CD4-positive, alpha-beta T cell treated with Interleukin-15 for 4 hours (primary cell): ENCODE data around the gene CYP2E1.
"Not testable (repeated sequence)": the region's sequence is repeated elsewhere in the genome, so short reads cannot be mapped to it uniquely, and the experiment has no call there.

Experiments used
- DNase-seq: peaks from one replicate; pipeline ENCODE4 v3.0.0-alpha.2; 2020; ENCODE audit warnings: low spot score

Gene CYP2E1

DNA sequence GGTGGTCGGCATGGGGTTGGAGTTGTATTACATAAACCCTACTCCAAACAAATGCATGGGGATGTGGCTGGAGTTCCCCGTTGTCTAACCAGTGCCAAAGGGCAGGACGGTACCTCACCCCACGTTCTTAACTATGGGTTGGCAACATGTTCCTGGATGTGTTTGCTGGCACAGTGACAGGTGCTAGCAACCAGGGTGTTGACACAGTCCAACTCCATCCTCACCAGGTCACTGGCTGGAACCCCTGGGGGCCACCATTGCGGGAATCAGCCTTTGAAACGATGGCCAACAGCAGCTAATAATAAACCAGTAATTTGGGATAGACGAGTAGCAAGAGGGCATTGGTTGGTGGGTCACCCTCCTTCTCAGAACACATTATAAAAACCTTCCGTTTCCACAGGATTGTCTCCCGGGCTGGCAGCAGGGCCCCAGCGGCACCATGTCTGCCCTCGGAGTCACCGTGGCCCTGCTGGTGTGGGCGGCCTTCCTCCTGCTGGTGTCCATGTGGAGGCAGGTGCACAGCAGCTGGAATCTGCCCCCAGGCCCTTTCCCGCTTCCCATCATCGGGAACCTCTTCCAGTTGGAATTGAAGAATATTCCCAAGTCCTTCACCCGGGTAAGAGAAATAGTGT, at the start of gene CYP2E1:
CYP2E1 (plus strand) TSS at position 407 of the 632 bp plus-strand sequence; CDS start at position 440, 33 bp downstream.
- DNase-seq: no peak

DNA sequence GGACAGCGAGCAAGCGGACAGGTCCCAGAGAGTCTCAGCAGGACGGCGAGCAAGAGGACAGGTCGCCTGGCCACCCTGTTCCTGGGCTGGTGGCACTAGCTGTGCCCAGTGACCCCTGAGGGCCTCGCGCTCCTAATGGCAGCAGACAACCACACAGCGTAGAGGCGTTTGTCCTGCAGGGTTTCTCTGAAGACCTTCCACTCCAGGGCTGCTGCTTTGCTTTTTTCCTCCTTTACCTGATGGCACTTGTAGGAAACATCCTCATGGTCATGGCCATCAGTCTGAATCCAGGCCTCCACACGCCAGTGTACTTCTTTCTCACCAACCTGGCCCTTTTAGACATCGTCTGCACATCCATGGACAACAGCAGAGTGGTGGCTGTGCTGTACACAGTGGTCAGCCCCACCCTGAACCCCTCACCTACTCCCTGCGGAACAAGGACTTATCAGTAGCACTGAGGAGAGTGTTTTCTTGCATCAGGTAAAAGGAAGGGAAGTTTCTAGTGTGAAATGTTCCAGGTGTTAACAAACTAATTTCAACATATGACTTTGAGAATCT, 46.0 kb upstream of the CYP2E1 start:
- DNase-seq: no peak

DNA sequence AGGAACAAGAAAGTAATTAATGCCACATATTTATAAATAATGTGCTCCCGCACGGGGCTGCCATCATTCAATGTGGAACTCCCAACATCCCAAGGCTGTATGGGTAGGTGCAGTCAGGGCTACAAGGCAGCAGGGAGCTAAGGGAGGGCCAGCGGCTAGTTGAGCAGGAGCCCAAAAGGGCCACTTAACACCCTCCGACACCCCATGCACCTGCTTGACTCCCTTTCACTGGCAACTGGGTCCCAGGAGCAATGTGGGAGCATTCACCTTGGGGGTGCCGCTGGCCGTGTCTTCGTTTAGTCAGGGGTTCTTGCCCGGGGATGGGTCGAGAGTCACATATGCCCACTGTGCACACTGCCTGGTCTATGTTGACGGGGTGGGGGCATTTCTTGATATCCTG, 45.5 kb upstream of the CYP2E1 start:
- DNase-seq: no peak

DNA sequence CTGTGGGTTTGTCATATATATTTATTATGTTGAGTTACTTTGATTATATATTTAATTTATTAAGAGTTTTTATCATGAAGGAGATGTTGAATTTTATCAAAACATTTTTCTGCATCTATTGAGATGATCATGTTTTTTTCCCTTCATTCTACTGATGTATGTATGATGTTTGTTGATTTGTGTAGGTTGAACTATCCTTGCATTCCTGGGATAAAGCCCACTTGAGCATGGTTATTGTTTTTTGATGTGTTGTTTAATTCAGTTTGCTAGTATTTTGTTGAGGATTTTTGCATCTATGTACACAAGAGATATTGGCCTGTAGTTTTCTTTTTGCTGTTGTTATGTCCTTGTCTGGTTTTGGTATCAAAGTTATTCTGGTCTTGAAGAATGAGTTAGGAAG, 42.3 kb upstream of the CYP2E1 start:
- DNase-seq: no peak

DNA sequence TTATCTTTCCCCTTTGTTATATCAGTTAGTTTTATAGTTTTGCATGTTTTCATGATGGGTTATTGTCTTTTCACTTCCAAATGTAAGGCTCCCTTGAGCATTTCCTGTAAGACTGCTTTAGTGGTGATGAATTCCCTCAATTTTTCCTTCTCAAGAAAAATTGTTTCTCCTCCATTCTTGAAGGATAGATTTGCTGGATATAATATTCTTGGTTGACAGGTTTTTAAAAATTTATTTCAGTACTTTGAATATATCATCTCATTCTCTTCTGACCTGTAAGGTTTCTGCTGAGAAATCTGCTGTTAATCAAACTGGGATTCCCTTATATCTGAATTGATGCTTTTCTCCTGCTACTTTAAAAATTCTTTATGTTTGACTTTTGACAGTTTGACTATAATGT, 40.1 kb upstream of the CYP2E1 start:
- no peak for DNase-seq

DNA sequence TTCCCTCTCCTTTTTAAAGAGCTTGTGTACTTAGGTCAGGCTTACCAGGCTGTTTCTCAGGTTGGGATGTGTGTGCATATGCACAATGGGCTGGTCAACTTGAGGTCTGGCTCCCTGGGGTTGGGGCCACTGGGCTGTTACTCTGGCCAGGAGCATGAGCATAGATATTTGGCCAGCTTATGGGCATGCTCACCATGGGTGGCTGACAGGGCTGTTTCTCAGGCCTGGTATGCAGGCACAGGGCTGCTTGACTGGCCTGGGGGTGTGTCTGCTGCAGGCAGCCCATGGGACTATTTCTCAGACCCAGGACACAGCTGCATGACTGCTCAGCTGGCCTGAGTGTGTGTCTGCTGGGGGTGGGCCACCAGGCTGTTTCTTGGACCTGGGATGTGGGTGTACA, 38.8 kb upstream of the CYP2E1 start:
- DNase-seq: no peak

DNA sequence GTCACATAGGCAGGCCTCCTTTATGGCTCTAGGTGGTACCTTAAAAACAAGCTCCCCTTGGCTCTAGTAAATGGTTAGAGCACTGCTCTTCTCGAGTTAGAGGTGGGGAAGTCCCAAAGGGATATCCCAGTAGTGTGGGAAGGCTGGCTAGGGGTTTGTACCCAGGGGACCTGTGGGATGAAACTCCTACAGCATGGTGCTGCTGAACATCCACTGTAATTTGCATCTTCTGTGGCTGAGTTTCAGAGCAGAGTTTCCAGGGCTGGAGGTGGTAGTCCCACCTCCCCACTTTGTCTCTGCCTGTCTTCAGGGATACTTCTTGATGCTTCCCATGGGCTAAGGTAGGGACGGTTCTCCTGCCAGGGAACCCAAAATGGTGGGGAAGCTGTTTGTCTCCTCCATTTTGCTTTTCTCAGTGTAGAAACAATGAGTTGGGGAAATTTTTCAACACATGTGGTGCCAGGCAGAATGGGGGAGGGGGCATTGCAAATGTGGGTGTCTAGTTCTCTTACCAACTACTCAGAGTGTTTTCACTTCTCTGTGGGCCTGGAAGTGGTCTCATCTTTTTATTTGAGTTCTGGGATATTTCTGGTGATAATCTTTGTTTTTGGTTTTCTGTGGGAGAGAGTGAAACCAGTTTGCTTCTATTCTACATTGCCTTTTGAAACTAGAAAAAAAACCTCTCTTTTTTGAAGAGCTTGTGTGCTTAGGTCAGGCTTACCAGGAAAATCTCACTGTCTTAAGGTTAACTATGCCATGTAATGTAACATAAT, 37.2 kb upstream of the CYP2E1 start:
- no peak for DNase-seq

DNA sequence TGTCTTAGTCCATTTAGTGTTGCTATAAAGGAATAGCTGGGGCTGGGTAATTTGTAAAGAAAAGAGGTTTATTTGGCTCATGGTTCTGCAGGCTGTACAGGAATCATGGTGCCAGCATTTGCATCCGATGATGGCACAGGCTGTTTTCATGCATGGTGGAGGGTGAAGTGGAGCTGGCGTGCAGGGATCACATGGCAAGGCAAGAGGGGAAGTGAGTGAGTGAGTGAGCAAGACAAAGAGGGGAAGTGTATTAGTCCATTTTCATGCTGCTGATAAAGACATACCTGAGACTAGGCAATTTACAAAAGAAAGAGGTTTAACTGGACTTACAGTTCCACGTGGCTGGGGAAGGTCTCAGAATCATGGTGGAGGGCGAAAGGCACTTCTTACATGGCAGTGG, 33.6 kb upstream of the CYP2E1 start:
- DNase-seq: not testable (repeated sequence)

DNA sequence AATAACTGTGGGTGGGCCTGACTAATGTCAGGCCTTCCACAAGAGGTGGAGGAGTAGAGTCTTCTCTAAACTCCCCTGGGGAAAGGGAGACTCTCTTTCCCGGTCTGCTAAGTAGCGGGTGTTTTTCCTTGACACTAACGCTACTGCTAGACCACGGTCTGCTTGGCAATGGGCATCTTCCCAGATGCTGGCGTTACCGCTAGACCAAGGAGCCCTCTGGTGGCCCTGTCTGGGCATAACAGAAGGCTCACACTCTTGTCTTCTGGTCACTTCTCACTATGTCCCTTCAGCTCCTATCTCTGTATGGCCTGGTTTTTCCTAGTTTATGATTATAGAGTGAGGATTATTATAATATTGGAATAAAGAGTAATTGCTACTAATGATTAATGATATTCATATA, 29.8 kb upstream of the CYP2E1 start:
- not testable (repeated sequence) for DNase-seq

DNA sequence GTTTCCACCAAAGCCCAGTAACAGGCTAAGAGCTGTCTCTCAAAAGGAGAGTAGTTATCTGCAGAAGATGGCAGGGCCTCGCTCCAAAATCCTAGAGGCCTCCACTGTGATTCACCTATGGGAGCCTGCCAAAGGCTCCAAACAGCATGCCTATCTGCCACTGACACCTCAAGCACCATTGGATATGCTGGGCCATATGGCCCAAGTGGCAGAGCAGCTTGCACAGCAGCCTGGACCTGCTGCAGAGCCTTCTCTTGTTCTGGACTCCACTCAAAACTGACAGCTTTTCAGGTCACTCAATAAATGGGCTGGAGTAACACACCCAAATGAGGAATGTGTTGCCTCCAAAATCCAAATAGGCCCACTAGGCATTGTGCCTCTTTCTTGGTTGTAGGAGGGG, 28.0 kb upstream of the CYP2E1 start:
- DNase-seq: not testable (repeated sequence)

DNA sequence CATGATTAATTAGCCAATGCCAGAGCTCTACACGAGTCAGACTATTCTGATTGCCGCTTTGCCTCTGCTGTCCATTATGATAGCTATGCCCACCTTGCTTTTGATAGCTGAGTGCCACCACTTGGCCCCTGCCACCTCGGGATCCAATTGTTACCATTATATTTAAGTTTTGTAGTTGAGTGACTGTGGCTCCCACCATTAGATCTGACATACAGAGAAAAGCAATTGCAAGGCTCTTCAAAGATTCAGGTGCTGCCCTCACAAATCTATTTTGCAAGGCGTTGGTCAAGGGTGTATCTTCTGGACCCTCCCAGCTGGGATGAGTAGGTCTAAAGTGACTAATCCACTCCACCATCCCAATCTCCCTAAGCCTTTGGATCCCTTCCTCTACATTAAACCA, 26.3 kb upstream of the CYP2E1 start:
- not testable (repeated sequence) for DNase-seq

DNA sequence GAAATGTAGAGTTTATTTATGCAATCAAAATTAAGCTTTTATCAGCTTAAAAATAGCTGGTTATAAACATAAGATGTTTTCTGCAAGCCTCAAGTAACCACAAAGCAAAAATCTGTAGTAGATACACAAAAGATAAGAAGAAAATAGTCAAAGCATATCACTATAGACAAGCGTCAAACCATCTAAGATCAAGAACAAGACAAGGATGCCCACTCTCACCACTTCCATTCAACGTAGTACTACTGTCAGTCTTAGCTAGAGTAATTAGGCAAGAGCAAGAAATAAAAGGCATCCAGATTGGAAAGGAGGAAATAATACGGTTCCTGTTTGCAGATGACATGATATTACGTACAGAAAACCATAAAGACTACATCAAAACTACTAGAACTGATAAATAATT, 17.5 kb upstream of the CYP2E1 start:
- no peak for DNase-seq

DNA sequence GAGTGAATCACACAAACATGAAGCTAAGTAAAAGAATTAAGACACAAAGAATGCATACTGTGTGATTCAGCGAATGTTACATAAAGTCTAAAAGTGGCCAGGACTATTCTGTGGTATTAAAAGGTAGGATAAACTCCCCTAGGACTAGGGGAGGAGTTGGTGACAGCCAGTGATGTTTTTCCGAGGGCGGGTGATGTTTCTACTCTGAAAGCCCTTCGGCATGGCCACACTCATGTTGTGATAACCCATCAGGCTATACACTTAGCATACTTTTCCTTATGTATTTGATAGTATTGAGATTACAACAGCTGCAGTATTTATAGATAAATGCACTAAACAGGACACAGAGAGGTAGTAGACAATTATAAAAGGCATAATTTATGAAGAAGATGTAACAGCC, 15.8 kb upstream of the CYP2E1 start:
- no peak for DNase-seq

DNA sequence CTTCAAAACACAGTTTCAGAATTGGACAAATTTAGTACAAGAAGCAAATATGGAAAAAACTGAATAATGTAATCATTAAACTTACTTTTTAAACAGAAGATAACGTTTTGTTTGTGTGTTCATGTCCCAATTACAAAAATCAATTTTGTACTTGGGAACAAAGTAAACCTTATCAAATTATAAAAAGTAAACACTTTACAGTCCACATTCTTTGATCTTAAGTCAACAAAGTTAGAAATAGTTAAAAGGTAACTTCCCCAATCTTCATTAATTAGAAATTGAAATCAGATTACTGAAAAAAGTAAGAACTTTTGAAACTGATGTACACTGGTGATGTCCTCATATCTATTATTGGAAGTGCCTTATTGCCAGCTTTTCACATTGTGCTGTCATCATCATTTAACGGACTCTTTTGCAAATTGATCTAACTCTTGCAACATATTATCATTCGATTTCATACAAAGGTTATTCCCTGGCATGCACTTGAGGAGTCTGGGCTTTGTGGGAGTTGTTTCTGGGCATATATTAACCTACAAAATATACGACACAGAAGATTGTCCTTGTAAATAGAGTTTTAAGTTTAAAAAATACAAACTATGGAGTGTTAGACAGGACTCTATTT, 15.1 kb upstream of the CYP2E1 start:
- no peak for DNase-seq

DNA sequence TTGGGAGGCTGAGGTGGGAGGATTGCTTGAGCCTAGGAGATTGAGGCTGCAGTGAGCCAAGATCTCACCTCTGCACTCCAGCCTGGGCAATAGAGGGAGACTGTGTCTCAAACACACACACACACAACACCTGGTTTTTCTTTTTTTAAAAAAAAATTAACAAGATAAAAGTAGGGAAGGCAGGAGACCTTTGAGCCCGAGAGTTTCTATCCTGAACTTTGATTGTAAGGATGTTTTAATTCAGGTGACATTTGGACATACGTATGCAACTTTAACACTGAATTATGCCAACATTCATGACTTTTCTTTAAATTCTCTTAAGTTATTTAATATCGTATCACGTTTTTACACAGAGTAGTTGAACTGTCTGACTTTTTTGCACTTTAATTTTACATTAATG, 11.7 kb upstream of the CYP2E1 start:
- DNase-seq: no peak

DNA sequence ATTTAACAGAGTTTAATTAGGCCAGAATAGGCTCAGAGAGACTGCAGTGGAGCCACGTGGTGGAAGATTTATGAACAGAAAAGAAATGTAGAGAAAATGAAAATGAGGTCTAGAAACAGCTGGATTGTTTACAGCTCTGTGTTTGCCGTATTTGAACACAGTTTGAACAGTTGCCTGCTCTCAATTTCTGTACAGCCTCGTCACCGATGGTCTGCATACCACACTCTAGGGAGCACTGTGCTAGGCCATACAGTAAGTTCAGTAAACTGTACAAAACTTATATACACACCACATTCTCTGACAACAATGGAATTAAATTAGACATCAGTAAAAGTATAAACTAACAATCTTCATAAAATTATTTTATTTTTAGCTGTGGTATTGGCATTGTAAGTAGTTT, 11.1 kb upstream of the CYP2E1 start:
- no peak for DNase-seq

DNA sequence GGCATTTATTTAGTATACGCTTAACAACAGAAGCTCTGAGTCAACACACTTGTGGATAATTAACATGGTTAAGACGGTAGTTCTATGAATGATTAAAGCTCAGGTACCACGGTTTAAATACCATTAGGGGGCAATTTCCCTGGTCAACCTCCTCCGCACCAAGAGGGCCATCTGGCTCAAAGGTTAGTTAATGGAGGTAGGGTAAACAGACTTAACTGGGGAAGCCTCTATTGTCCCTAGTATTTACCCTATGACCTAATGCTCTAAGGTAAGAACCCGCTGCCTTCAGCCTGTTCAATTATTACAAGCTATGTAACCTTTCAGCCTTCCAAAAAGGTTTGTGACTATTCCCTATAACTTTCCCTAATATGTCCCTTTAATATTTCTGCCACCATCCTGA, 8.6 kb upstream of the CYP2E1 start:
- not testable (repeated sequence) for DNase-seq

DNA sequence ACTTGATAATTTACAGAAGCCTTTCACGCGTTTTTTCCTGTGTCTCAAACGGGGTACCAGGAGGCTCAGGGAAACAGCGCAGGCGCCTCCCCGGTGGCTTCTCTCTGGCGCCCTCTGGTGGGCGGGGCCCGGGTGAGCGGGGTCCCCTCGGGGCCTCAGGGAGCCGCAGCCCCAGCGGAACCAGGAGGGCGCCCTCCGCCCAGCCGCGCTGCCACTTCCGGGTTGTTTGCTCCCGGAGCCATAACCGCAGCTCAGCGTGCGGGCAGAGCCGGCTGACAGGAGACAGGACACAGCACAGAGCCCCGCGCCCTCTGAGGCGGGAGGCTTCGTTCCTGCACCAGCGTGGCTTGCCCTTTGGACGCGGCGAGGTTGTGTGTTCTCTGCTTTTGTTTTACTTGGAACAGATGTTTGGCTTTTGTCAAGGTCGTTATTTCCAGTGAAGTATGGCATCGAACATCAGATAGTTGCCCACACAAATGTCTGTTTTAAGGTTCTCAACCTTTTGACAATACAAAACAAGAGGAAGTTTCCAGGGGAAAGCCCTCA, 6.9 kb upstream of the CYP2E1 start:
- peak; percentile 89 for DNase-seq

DNA sequence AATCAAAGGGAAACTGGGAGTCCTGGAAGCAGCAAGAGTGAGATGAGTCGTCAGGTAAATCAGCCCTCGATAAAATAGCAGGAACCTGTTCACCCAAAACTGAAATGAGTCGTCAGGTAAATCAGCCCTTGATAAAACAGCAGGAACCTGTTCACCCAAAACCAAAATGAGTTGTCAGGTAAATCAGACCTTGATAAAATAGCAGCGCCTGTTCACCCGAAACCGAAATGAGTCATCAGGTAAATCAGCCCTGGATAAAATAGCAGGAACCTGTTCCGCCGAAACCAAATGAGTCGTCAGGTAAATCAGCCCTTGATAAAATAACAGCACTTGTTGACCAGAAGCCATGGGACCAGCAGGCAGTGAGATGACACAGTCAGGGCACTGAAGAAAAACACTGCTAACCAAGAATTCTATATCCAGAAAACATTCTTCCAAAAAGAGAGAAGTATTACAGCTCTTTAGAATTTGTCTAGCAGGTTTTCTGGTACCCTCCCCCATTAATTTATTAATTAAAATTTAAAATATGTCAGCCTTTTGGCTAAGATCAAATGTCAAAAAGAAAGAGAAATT, 3.4 kb upstream of the CYP2E1 start:
- DNase-seq: no peak

DNA sequence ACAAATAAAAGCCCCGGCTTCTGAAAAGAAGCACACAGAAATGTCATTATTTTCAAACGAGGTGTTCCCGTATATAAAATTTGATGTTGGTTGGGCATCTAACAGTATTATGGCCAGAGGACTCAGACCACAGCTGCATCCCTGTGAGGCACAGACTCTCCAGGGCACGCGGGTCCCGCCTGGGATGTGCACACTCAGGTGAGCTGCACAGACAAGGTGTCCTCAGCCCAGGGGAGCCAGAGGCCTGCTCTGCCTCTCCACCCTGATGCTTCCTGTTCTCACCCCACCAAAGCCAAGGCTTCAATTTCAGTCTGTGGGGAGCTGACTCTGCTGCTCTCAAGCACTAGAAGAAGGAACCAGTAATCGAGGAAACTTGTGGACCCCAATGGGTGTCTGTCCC, 1.7 kb upstream of the CYP2E1 start:
- no peak for DNase-seq

DNA sequence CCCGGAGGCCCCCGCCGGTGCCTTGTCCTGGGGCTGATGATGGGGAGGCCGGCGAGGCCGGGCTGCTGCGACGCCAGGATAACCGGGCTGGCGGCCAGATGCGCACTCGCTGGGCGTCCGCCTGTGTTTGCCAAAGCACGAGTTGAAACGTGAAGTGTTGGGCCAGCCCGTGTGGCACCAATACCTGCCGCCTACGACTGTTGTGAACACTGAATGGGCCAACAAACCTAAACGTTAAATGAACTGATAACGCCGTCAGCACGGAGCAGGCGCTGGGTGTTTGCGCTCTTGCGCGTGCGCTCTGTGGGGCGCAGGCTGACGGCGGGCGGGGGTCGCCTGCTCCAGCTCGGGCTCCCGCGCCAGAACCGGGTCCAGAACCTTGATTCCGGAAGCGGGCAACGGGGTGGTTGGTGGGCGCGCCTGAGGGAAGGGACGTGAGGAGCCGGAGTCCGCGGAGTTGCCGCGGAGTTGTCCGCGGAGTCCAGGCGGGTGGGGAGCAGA, 658 bp downstream of the CYP2E1 start:
- no peak for DNase-seq

DNA sequence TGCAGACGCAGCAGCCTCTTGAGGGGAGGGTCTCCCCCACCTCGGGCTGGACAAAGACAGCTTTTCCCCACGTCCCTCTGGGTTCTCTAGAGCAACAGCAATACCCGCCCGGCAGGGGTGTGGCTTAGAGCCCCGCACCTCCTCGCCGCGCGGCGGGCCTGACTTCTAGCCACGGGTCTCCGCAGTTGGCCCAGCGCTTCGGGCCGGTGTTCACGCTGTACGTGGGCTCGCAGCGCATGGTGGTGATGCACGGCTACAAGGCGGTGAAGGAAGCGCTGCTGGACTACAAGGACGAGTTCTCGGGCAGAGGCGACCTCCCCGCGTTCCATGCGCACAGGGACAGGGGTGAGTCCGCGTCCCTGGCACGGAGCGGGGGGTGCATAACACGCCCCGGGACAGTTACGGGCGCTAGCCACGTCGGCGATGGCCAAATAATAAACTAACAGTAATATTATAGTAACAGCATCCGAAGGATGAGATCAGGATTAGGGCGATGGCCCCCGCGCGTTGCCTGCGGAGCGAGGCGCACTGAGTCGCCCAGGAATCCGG, 1.2 kb downstream of the CYP2E1 start:
- no peak for DNase-seq
